GM12892 (cell line): ENCODE data around the gene ATP6V1G1.
A peak's percentile ranks its signal among the peaks of the same experiment; 100 is the strongest.

Experiments used
- POLR2A ChIP-seq: IDR thresholded peaks from 2 replicates; pipeline ENCODE4 v1.6.1; 2011; ENCODE audit warnings: low read depth, low read length, control low read depth
- POLR2AphosphoS5 ChIP-seq: IDR thresholded peaks from 2 replicates; pipeline ENCODE4 v1.6.1; 2011; ENCODE audit warnings: low read depth, low read length, control low read depth
- TAF1 ChIP-seq: IDR thresholded peaks from 2 replicates; pipeline ENCODE4 v1.6.1; 2011; ENCODE audit warnings: low read depth, mild to moderate bottlenecking, control low read depth, low read length, borderline replicate concordance

- TF ChIP-seq POLR2AphosphoS5 = no peak
- no peak for TF ChIP-seq POLR2A
- 0 out of 2 replicates have a peak, but pooled peaks have one; percentile 14 for TF ChIP-seq TAF1
Measured at GRCh38 chr9:114612272-114612923, 24.8 kb downstream of the ATP6V1G1 start.
